ENCODE results near the gene PON3. TPM values are rescaled to one million over a fixed set of nuclear protein-coding genes. Genes with fewer than 3 reads are reported as not detected.

Gene PON3
- total RNA-seq, 1 experiment from 2014 or later, result not detected

Small RNA genes within 50 kb of the gene (small RNA-seq; reads per million reads assigned to genes)
- gene AC004022.2, result not detected

Other genes starting within 250 kb of the PON3 start
- not detected in 2 replicates for gene PON1, start 71.8 kb downstream of the PON3 start, total RNA-seq (2014; rRNA removed; shearing (Covaris generic); ENCODE audit: low replicate concordance)
- gene PON2, start 38.7 kb upstream of the PON3 start, total RNA-seq (2014; rRNA removed; shearing (Covaris generic); ENCODE audit: low replicate concordance), result not detected in 2 replicates
- gene ASB4, start 89.6 kb upstream of the PON3 start, total RNA-seq (2014; rRNA removed; shearing (Covaris generic); ENCODE audit: low replicate concordance), result not detected in 2 replicates
- gene PDK4, start 200.1 kb upstream of the PON3 start, total RNA-seq (2014; rRNA removed; shearing (Covaris generic); ENCODE audit: low replicate concordance), result not detected in 2 replicates

Data from Karpas-422 (cell line).